HEK293T (cell line): ENCODE data around the gene YARS1.

Experiments
- FOXA1 ChIP-seq: fragments of 450-650 bp; IDR thresholded peaks from 2 replicates; pipeline ENCODE4 v1.6.1; 2016; ENCODE audit warnings: mild to moderate bottlenecking
- SUZ12 ChIP-seq: fragments of 450-650 bp; IDR thresholded peaks from 2 replicates; pipeline ENCODE4 v1.6.1; 2016; ENCODE audit warnings: mild to moderate bottlenecking

DNA sequence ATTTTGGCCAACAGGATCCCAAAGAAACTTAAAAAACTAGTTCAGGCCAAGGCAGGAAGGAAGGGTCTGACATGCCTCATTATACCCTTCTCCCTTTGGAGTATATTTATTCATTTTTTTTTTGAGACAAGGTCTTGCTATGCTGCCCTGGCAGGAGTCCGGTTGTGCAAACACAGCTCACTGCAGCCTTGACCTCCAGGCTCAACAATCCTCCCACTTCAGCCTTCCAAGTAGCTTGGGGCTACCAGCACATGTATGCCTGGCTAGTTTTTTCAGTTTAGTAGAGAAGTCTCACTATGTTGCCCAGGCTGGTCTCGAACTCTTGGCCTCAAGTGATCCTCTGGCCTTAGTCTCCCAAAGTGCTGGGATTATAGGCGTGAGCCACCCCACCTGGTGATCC is 5.2 kb downstream of the YARS1 start:
- TF ChIP-seq FOXA1 (no peak), SUZ12 (no peak)
